Esophagus muscularis mucosa (tissue), 4 donors: ENCODE measurements around the gene UQCRC2.

Experiments
- CTCF ChIP-seq, 3 experiments: fragments of 200-600 bp in 2 of 3; fragments of 450-650 bp in 1 of 3; sonication (generic) in 2 of 3; IDR thresholded peaks; one replicate each; pipeline ENCODE4 v1.5.1; 2017 to 2019; ENCODE audit warnings: antibody characterized with exemption in 3 of 3, mild to moderate bottlenecking in 2 of 3, moderate library complexity in 1 of 3
- EP300 ChIP-seq: sonication (generic); formaldehyde crosslinking; IDR thresholded peaks from one replicate; pipeline ENCODE4 v1.6.1; 2017; ENCODE audit warnings: antibody characterized with exemption
- POLR2A ChIP-seq: fragments of 450-650 bp; IDR thresholded peaks from one replicate; pipeline ENCODE4 v1.6.1; 2017; ENCODE audit warnings: antibody characterized with exemption, moderate library complexity, mild to moderate bottlenecking, low read depth
- POLR2AphosphoS5 ChIP-seq, 2 donors: sonication (generic); formaldehyde crosslinking; IDR thresholded peaks; one replicate each; pipeline ENCODE4 v1.6.1; 2017; ENCODE audit warnings: antibody characterized with exemption in 2 of 2

- TF ChIP-seq CTCF (IDR thresholded peaks at IDR 0.05) (no peak), POLR2A (no peak), POLR2AphosphoS5 (IDR thresholded peaks at IDR 0.05) (no peak), EP300 (no peak)
These were observed 48.4 kb downstream of the UQCRC2 start for GRCh38 chr16:22001591-22001990.
